HG03432 (cell line): ENCODE measurements around the gene FNBP1.
"Not testable (repeated sequence)": the region's sequence is repeated elsewhere in the genome, so short reads cannot be mapped to it uniquely, and the experiment has no call there.

Experiments
- ATAC-seq: cut with Tn5 transposase; IDR thresholded peaks from one replicate; pipeline ENCODE4 v1.9.1; 2021; ENCODE audit warnings: mild to moderate bottlenecking, moderate library complexity; ENCODE audit not compliant: unreplicated experiment

Gene FNBP1

GRCh38 chr9:130023144-130023787, 19.7 kb downstream of the FNBP1 start:
- peak; percentile 39 for ATAC-seq

- peak; percentile 3 for ATAC-seq
Measured at GRCh38 chr9:130022566-130023143, 20.3 kb downstream of the FNBP1 start.

- ATAC-seq, result not testable (repeated sequence)
Measured at GRCh38 chr9:130021842-130022241, 21.1 kb downstream of the FNBP1 start.

- no peak for ATAC-seq
Measured at GRCh38 chr9:130021123-130021522, 21.9 kb downstream of the FNBP1 start.

- ATAC-seq, result no peak
Measured at GRCh38 chr9:130020618-130021017, 22.4 kb downstream of the FNBP1 start.

- ATAC-seq, result no peak
Measured at GRCh38 chr9:130018265-130018664, 24.7 kb downstream of the FNBP1 start.

GRCh38 chr9:130017510-130017909, 25.5 kb downstream of the FNBP1 start:
- ATAC-seq, result not testable (repeated sequence)

GRCh38 chr9:130017076-130017475, 25.9 kb downstream of the FNBP1 start:
- ATAC-seq, result no peak

GRCh38 chr9:130015353-130016019, 27.5 kb downstream of the FNBP1 start:
- ATAC-seq, result no peak

GRCh38 chr9:130013326-130013725, 29.7 kb downstream of the FNBP1 start:
- no peak for ATAC-seq

GRCh38 chr9:130010151-130010988, 32.6 kb downstream of the FNBP1 start:
- ATAC-seq, result peak; percentile 44

GRCh38 chr9:130009546-130009945, 33.4 kb downstream of the FNBP1 start:
- ATAC-seq, result not testable (repeated sequence)

- ATAC-seq, result no peak
Measured at GRCh38 chr9:130008538-130008937, 34.5 kb downstream of the FNBP1 start.

- ATAC-seq, result not testable (repeated sequence)
Measured at GRCh38 chr9:130006952-130007351, 36.0 kb downstream of the FNBP1 start.

GRCh38 chr9:130003943-130004552, 38.9 kb downstream of the FNBP1 start:
- no peak for ATAC-seq

- no peak for ATAC-seq
Measured at GRCh38 chr9:130002320-130002719, 40.7 kb downstream of the FNBP1 start.

- ATAC-seq, result no peak
Measured at GRCh38 chr9:130001190-130001589, 41.8 kb downstream of the FNBP1 start.

- ATAC-seq, result no peak
Measured at GRCh38 chr9:129999141-129999510, 43.9 kb downstream of the FNBP1 start.

GRCh38 chr9:129998491-129999140, 44.4 kb downstream of the FNBP1 start:
- no peak for ATAC-seq

- not testable (repeated sequence) for ATAC-seq
Measured at GRCh38 chr9:129997706-129998105, 45.3 kb downstream of the FNBP1 start.
